ENCODE data around the gene RAP2B. TPM values are rescaled to one million over a fixed set of nuclear protein-coding genes. Genes with fewer than 3 reads are reported as not detected.
"Not testable (repeated sequence)": the region's sequence is repeated elsewhere in the genome, so short reads cannot be mapped to it uniquely, and the experiment has no call there.

Gene RAP2B
- polyA plus RNA-seq, 3 donors, result 7.1 to 7.4 (median 7.3) TPM

- DNase-seq (ENCODE audit: low read depth in 3 of 3, low spot score in 2 of 3), result no peak
Measured at GRCh38 chr3:153190923-153191322, 28.9 kb downstream of the RAP2B start.

DNA sequence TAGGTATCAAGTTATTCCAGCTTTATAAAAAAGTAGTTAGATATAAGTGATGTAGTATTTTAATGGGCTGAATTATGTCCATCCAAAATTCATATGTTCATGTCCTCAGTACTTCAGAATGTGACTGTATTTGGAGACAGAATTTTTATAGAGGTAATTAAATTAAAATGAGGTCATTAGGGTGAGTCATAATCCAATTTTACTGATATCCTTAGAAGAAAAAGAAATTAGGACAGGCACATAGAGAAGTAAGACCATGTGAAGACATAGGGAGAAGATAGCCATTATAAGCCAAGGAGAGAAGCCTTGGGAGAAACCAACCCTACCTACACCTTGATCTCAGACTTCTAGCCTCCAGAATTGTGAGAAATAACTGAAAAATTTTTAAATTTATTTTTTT lies 30.3 kb downstream of the RAP2B start:
- DNase-seq (ENCODE audit: low read depth in 3 of 3, low spot score in 2 of 3), result no peak

DNA sequence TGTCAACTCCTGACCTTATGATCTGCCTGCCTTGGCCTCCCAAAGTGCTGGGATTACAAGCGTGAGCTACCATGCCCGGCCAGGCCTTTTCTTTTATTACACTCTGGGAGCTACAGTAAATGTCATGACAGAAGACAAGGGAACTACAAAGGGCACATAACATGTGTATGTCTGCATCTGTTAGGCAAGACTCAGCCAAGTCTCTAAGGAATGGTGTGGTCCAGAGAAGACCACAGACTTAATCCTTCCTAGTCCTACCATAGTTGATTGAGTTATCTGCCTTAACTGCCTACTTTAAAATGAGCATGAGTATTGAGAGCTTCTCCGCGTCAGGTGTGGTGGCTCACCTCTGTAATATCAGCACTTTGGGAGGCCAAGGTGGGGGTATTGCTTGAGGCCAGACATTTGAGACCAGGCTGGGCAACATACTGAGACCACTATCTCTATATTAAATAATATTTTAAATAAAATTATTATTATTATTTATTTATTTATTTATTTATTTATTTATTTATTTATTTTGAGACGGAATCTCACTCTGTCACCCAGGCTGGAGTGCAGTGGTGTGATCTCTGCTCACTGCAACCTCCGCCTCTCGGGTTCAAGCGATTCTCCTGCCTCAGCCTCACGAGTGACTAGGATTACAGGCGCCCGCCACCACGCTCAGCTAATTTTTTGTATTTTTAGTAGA lies 31.9 kb downstream of the RAP2B start:
- DNase-seq (ENCODE audit: low read depth in 3 of 3, low spot score in 2 of 3), result not testable (repeated sequence)

DNA sequence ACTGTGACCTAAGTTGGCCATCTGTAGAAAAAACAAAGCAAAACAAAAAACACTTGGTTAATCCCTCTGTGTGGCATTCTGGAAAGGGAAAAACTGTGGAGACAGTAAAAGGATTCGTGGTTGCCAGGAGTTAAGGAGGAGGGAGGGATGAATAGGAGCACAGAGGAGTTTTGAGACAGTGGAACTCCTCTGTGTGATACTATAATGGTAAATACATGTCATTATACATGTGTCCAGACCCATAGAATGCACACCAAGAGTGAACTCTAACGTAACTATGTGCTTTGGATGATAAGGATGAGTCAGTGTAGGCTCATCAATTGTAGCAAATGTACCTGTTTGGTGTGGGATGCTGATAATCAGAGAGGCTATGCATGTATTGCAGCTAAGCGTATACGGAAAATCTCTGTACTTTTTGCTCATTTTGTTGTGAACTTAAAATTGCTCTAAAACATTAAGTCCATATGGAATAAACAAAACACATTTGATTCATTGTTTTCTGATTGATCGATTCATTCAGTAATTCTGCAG lies 33.4 kb downstream of the RAP2B start:
- no peak for DNase-seq (ENCODE audit: low read depth in 3 of 3, low spot score in 2 of 3)

DNA sequence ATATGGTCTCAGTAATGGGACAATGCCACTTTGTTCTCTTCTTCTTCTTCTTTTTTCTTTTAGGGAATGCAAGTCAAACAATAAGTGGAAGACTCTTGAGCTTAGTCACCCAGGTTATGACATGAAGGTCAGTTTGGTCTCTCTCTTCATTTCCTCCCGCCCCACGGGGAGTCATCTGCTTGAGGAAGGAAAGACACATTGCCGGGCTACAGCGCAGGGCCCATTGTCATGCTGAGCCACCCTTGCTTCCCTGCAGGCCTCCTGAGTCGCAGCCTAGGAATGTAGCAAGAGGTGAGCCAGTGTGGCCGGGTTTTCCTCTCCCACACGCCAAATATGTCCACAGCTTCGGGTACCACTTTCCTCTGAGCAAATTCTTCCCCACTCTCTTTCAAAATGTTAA lies 47.6 kb downstream of the RAP2B start:
- no peak for DNase-seq (ENCODE audit: low read depth in 3 of 3, low spot score in 2 of 3)

- no peak for DNase-seq (ENCODE audit: low read depth in 3 of 3, low spot score in 2 of 3)
Measured at GRCh38 chr3:153210146-153210545, 48.1 kb downstream of the RAP2B start.

DNA sequence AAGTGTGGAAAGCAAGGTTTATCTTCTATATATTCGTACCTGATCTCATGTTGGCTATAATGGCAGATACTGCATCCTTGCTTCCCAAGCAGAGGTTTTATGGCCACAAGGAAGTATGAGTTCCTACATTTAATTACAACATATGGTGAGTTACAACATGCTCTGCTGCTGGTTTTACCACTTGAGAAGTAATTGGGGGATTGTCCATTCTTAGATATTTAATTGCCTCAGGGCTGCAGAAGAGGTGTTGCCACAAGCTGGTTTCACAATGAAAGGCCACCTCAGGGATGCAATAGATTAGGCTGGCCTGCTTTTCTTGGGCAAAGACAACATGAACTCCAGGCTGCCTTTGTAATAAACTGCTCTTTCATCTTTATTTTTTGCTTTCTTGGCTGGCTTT lies 48.6 kb downstream of the RAP2B start:
- no peak for DNase-seq (ENCODE audit: low read depth in 3 of 3, low spot score in 2 of 3)

DNA sequence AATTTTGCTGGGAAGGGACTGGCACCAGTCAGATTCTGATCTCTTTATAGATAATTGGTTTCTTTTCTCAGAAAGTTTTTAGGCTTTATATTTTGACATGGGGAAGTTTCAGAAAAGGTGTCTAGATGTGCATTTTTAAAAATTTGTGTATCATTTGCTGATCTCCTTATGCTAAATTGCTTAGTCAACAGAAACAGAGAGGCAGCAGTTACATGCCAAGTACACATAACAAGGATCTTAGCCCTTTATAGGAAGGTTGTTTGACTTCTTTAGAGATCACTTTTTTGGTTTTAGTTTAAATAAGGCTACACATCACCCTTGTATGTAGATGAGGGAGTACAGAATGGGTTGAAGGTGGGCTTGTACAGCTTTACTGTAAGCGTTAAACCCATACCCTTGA lies 53.5 kb downstream of the RAP2B start:
- no peak for DNase-seq (ENCODE audit: low read depth in 3 of 3, low spot score in 2 of 3)

DNA sequence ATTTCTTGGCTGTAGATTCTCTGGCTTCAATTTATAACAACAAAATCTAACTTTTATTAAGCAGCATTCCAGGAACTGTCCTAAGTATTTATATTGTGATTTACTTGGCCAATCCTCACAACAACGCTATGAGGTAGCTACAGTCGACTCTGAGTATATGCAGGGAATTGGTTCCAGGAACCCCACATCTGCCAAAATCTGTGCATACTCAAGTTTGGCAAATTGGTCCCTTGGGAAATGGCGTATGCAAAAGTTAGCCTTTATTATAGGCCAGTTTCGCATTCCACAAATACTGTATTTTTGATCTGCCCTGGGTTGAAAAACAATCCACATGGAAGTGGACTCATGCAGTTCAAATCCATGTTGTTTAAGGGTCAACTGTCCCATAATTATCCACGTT lies 53.9 kb downstream of the RAP2B start:
- DNase-seq (ENCODE audit: low read depth in 3 of 3, low spot score in 2 of 3), result peak in 2 of 3 donors; percentile 23 to 32

- no peak for DNase-seq (ENCODE audit: low read depth in 3 of 3, low spot score in 2 of 3)
Measured at GRCh38 chr3:153216928-153217327, 54.9 kb downstream of the RAP2B start.

GRCh38 chr3:153219146-153219545 lies 57.1 kb downstream of the RAP2B start:
- DNase-seq (ENCODE audit: low read depth in 3 of 3, low spot score in 2 of 3), result no peak

Data from right renal cortex interstitium (tissue), 3 donors.